Measurements from ENCODE around the gene STARD10.

- TF ChIP-seq, protein P1, sequence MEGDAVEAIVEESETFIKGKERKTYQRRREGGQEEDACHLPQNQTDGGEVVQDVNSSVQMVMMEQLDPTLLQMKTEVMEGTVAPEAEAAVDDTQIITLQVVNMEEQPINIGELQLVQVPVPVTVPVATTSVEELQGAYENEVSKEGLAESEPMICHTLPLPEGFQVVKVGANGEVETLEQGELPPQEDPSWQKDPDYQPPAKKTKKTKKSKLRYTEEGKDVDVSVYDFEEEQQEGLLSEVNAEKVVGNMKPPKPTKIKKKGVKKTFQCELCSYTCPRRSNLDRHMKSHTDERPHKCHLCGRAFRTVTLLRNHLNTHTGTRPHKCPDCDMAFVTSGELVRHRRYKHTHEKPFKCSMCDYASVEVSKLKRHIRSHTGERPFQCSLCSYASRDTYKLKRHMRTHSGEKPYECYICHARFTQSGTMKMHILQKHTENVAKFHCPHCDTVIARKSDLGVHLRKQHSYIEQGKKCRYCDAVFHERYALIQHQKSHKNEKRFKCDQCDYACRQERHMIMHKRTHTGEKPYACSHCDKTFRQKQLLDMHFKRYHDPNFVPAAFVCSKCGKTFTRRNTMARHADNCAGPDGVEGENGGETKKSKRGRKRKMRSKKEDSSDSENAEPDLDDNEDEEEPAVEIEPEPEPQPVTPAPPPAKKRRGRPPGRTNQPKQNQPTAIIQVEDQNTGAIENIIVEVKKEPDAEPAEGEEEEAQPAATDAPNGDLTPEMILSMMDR (IDR thresholded peaks at IDR 0.05; ENCODE audit: insufficient read depth, low read depth, low read length), result no peak
- TF ChIP-seq EZH2 (IDR thresholded peaks at IDR 0.05; ENCODE audit: insufficient read depth, low read length), result no peak
Observed at GRCh38 chr11:72722050-72722748, 71.6 kb downstream of the STARD10 start.

Data from astrocyte (in vitro differentiated cells and primary cell).